HG03342 (cell line): Measurements from ENCODE around the gene HYDIN.
"Not testable (repeated sequence)": the region's sequence is repeated elsewhere in the genome, so short reads cannot be mapped to it uniquely, and the experiment has no call there.

ENCODE experiments used
- ATAC-seq: cut with Tn5 transposase; IDR thresholded peaks from one replicate; pipeline ENCODE4 v1.9.1; 2021; ENCODE audit warnings: mild to moderate bottlenecking, moderate library complexity; ENCODE audit not compliant: unreplicated experiment

The HYDIN gene

DNA sequence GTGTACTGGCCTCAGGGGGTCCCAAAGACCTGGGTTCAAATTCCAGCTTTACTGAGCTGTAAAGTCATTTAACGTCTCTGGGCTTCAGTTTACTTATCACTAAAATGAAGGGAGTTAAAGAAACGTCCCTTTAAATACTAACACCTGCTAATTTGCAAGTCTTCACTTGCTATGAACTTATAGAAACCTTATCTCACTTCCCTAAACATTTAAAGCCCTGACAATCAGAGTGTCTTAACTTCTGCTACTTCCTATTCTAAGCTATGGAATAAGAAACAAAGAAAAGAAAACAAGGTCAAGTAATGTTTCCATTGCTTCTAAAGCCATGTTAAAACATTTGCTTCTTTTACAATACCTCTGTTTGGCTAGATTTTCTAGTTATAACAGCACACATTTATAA, 87.3 kb downstream of the HYDIN start:
- not testable (repeated sequence) for ATAC-seq

DNA sequence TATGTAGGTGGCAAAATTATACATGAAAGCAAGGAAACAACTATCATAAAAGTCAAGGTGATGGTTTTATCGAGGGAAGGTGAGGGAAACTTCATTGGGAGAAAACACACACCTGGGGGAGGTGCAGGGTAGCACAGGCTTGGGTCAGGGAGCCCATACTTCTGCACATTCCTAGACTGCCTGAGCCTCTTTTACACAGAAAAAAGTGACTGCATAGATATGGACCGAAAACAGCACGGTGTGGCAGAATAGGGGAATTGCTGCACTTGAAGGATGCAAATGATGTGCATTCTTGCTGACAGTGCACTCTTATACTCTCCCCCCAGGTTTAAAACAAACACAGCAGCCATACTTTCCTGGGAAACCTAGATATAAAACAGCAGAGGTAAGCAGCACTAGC, 120.0 kb downstream of the HYDIN start:
- not testable (repeated sequence) for ATAC-seq

DNA sequence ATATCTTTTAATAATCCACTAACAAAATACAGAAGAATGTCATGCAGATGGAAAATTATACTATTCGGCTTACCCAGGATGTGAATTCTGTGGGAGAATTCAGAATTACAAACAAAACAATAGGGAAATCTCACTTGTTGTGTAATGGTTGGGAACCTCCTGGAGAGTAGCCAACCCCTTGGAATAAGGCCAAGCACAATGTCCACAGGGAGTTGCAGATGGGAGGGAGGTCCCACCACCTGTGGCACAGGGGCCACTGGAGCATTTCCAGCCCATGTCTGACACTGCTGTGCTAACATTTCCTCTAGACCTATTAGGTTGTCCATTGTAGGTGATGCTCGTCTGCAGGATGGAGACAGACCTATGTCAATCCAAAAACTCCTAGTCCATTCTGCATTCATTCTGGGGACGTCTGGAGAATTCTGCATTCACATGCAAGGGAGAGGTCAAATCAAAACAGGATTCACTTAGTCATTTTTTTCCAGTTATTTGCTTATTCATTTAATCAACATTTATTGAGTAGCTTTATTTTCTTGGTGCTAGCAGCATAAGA, 120.8 kb downstream of the HYDIN start:
- ATAC-seq, result not testable (repeated sequence)

DNA sequence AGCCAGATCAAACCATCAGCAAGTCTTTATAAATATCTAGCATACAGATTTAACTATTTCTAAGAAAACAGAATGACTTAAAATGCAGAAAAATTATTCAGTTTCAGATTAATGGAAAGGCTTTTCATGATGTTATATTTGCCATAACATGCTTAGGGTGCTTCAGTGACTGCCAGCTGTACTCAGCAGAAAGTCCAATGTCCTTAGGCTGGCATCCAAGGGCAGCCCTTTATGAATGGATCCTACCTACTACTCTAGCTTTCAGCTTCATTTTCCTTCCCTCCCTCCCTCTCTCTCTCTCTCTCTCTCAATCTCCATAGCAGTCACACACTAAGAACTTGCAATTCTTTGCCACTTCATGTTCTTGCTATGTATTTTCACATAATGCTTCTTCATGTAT, 124.6 kb downstream of the HYDIN start:
- ATAC-seq, result not testable (repeated sequence)

DNA sequence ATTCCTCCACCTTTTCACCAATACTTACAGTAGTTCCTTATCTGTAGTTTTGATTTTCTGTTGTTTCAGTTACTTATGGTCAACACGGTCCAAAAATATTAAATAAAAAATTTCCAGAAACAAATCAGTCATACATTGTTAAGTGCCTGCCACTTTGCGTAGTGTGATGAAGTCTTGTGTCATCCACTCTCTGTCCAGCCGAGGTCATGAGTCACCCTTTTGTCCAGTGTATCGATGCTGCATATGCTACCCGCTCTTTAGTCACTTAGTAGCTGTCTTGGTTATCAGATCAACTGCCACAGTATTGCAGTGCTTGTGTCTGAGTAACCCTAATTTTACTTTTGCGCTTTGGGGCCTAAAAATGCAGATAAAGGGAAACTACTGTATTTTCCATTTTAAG, 146.9 kb downstream of the HYDIN start:
- not testable (repeated sequence) for ATAC-seq

DNA sequence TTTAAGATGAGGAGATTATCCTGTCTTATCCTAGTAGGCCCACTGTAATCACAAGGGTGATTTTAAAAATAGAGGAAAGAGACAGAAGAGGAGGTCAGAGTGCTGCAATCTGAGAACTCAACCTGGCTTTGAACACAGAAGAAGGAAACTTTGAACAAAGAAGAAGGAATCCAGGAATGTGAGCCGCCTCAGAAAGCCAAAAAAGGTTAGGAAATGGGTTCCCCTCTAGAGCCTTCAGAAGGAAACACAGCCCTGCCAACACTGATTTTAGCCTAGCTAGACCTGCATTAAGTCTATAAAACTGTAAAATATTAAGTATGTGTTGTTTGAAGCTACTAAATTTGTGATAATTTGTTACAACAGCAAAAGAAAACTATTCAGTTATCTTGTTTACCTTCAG, 149.7 kb downstream of the HYDIN start:
- not testable (repeated sequence) for ATAC-seq

DNA sequence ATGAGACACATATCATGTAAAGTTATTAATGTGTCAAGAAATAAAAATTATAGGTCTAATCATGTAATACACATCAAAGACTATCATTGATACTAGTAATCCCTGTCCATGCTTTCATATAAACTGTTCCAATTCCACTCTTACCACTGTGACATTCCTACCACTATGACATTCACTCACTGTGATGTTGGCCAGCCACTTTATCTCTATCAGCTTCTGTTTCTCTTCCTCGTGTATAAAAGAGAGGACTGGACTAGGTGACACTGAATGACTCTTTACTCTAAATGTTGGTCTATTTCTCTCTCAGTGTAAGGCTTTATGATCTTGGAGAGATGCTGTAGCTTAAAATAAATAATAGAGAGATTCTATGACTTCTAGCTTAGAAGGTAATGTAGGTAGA, 150.3 kb downstream of the HYDIN start:
- not testable (repeated sequence) for ATAC-seq

DNA sequence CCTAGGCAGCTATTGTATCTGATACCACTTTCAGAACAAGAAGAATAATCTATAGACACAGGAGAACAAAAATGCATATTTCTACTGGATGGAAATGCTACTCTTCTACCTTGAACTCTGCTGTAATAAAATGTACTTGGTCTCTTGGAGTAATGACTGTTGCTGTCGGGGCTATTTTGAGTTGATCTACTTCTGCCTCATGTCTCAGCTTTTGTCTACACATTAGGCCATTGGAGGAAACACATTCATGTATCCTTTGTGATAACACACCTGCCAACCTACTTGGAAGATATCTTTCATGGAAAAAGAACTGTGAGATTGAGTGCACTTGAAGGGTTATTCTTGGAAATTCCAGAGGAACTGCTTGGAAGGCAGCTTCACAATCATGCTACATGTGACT, 159.9 kb downstream of the HYDIN start:
- not testable (repeated sequence) for ATAC-seq

DNA sequence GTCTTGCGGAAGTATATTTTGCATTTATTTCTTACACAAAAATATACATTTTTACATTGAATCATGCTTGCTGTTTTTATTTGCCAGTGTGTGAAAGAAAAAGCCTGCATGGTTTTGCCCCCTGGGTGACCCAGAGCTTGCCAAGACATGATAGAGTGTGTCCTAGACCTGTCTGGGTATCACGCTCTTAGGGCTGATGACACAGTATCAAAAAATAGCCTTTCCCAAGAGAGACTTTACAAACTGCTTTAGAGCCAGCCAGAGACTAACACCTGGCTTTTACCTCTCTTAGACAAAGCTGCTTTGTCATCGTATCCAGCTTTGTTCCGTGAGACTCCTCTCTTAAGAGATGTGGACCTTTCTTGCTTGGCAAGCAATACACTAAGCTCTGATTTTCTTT, 160.7 kb downstream of the HYDIN start:
- not testable (repeated sequence) for ATAC-seq

DNA sequence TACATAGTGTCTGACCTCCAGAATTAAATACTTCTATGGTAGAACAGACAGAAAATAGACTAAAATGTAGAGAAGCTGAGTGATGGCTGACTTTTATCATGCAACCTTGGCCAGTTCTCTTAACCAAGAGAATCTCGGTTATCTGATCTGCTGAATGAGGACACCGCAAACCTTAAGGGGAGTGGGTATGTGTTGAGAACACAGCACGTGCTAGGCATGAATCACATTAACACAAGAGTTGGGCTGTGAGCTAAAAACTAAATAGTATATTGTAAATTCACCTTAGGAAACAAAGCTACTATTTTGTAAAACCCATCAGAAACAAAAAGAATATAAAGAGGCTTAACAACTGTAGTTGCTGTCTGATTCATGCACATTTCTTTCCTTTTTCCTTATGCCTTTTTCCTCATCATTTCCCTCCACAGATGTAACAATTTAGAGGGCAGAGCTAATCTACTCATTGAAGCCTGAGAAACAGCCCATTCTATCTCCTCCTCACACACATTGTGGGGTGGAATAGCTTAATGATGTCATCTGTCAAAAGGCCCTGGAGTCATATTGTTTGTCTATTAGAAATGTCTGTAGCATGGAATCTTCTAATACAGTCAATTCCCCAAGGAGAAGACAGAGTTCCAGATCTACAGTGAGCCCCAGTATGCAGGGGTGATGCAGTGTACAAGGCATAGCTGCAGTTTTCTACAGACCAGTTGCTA, 176.5 kb downstream of the HYDIN start:
- not testable (repeated sequence) for ATAC-seq

DNA sequence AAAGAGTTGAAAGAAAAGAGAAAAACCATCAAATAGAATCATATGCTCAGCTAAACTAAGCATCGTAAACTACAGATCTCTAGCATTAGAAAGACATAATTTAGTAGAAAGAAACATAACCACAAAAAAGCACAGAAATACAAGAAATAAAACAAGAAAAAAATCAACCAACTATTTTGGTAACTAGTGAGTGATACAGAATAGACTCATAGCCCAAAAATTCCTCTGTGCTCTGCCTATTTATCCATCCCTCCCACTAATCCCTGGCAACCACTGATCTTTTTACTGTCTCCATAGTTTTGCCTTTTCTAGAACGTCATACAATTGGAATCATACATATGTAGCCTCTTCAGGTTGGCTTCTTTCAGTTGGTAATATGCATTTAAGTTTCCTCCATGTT, 180.2 kb downstream of the HYDIN start:
- not testable (repeated sequence) for ATAC-seq

DNA sequence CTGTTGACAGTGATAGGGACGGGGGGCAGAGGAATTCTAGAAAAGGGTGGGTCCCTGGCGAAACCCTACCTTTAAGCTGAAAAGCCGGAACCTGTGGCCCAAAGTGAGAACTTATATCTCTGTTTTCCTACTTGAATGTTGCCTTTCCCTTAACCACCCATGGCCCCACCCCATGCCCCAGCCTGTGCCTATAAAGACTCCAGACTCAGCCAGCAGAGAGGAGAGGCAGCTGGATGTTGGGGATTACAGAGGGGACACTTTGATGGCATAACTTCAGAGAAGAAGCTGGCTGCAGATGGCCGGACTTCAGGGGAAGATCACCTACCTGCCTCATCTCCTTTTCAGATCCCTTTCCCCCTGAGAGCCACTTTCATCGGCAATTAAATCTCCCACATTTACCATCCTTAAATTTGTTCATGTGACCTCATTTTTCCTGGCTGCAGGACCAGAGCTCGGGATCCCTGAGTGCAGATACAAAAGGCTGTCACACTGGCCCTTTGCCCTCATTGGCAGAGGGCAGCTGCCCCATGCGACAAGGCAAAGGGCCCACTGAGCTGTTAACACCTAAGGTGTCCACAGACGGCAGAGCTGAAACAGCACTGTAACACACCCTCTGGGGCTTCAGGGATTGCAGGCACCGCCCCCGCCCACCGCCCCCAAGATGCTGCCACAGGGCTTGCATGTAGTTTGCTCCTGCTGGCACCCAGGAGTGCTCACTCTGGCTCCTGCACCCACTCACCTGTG, 191.0 kb downstream of the HYDIN start:
- ATAC-seq, result not testable (repeated sequence)

DNA sequence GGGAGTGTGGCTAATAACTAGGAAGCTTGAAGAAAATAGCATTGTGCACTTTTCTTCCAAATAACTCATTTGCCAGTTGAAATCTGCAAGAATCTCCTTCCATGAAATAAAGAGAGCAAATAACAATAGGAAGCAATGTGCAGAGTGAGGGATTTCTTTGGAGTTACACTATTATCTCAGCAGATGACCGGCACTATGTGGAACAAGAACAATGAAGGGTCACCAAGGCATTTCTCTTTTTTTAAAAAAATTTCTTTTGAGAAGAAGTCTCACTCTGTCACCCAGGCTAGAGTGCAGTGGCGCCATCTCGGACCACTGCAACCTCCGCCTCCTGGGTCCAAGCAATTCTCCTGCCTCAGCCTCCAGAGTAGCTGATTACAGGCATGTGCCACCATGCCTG, 192.1 kb downstream of the HYDIN start:
- not testable (repeated sequence) for ATAC-seq

DNA sequence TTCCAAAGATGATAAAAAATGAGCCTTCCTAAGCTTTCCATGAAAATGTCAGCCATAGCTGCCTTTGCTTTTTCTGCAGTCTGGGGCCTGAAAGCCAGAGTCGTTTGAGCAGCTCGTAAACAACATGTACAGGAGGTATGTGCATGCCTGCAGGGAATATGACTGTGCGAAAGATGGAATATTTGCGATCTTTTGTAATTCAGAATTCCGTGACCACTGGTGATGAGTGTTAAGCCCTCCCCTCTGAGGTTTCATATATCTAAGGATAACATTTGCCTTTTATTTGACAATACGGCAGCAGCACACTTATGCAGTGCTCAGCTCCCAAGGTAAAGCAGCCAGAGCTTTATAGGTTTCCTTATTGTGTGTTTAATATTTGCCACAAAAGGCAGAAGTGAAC, 192.5 kb downstream of the HYDIN start:
- not testable (repeated sequence) for ATAC-seq

DNA sequence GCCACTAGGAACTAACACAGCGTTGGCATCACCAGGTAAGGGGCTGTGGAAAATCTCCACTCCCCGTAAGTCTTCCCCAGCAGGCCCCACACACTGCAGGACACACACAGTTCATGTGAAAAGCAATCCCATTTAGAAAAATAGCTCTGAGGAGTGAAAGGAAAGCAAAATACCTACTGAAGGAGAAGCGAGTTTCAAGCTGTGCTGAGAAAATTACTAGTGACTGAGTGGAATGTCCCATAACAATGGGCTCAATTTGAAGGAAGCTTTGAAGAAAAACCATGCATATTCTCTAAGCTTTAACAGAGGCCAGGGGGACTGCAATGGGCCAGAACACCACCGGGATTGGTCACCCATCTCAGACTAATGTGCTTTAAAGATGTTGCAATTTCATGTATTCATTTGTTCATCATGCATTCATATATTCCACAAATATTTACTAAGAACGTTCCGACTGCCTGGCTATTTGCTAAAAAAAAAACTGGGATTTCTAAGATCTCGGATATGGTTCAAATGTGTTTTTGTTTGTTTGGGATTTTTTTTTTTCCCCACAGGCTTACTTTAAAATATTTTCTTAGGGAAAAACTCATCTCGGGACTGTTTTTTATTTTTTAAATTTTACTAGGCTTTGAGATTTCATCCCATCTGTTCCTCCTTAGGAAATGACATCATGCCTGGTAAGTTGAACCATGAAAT, 202.3 kb downstream of the HYDIN start:
- ATAC-seq, result not testable (repeated sequence)

DNA sequence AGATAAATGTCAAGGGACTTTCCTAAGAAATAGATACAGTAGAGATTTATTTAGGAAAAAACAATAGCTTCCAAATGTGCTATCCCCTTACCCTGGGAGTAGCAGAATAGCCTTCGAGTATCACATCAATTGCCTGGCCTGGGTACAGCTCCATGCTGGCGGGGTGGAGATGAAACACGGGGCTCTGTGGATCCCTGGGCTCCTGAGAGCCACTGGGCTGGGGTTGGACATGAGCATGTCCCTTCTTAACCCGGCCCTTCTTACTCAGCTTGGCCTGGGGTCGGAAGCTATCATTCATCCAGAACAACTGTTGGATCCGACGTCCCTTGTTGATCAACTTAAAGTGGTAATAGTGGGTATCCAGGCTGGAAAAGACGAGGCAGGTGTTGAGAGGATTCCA, 203.0 kb downstream of the HYDIN start:
- ATAC-seq, result not testable (repeated sequence)

DNA sequence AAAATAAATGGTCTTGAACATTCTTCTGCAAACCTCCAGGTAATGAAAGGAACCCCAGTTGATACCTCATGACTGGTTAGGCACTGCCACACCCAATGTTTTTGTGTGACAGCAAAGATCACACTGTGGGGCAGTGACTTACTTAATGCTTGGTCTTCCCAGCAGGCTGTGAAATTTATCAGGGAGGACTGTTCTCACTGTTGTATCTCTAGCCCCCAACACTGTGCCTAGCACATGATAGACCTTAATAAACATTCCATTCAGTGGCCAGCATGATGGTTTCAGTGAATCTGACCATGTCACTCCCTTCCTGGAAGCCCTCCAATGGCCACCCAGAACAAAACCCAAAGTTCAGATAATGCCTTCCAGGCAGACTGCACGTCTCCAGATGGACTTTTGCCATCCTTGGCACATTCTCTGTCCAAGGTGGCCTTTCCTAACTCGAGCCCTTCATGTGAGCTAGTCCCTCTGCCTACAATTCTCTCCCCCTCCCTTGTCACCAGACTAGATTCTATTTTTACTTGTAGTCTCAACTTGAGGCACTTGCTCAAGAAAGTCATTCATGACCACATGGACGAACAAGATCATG, 206.6 kb downstream of the HYDIN start:
- ATAC-seq, result not testable (repeated sequence)

DNA sequence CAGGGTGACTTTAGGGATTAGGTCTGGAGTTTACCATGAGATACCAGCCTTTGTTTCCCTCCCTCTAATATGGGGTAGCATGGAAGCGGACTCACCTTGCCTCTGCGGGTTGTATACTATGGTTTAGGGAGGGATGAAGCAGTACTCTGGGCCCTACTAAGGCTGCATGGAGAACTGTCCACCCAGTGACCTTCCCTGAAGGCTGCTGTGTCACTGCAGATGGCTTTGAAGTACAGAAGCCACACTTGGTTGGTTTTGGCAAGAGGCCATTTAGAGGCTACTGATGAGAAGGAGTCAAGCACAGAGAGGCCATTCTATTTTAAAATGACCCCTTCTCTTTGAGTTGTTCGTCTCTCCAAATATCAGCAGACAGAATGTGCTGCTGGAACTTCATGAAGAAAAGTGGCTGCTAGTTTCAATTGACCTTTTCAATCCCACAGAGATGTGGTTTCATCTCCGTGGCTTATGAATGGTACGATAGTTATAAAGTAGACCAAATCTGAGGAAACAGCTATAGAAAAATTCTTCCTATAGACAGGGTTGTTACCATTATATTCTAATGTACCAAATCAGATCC, 208.5 kb downstream of the HYDIN start:
- ATAC-seq, result not testable (repeated sequence)

DNA sequence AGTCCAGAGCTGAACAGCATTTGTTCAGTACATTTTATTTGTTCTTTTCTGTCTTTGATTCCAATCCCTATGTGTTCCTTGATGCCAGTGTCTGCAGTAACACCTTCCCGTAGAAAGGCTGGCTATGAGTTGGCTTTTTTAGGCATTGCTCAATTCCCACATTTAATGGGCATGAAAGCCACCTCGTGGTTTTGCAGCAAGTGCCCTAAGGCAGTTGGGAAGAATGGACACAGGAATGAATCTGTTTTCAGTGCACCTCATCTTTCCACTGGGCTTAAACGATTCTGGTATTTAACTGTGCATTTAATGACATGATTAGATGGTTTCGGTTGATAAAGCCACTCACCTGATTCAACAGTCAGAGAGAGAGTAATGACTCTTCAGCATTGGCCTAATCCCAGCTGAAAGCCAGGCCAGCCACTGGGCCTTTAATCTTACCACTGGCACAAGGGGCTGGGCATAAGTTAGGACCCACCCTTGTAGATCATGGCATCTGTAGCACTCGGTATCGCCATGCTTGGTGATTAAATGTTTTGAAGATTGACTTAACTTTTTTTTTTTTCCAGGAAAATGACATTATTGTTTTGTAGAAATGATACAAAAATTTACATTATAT, 211.3 kb downstream of the HYDIN start:
- ATAC-seq, result not testable (repeated sequence)

DNA sequence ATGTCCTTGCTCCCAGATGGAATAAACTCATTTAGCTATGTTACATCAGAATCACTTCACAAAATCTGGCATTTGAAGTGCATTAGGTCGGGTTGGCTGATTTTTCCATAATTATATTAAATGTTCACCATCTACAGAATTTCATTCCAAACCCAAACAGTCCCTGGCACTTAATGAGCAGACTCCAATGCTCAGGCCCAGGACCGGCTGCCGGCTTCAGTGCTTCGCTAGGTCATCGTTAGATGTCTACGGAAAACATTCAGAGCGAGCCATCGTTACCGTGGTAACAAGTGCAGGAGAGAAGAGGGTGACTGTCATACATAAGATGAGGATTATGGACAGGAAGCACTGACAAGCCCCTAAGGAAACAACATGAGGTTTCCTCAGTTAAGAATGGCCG, 215.1 kb downstream of the HYDIN start:
- ATAC-seq, result not testable (repeated sequence)
